Measurements from ENCODE around the gene UBR3. TPM values are rescaled to one million over a fixed set of nuclear protein-coding genes. Genes with fewer than 3 reads are reported as not detected.

The UBR3 gene
- total and polyA plus RNA-seq, 2 of the 4 experiments (the other 2 are of a cell fraction): 10.0 to 33.9 TPM

DNA sequence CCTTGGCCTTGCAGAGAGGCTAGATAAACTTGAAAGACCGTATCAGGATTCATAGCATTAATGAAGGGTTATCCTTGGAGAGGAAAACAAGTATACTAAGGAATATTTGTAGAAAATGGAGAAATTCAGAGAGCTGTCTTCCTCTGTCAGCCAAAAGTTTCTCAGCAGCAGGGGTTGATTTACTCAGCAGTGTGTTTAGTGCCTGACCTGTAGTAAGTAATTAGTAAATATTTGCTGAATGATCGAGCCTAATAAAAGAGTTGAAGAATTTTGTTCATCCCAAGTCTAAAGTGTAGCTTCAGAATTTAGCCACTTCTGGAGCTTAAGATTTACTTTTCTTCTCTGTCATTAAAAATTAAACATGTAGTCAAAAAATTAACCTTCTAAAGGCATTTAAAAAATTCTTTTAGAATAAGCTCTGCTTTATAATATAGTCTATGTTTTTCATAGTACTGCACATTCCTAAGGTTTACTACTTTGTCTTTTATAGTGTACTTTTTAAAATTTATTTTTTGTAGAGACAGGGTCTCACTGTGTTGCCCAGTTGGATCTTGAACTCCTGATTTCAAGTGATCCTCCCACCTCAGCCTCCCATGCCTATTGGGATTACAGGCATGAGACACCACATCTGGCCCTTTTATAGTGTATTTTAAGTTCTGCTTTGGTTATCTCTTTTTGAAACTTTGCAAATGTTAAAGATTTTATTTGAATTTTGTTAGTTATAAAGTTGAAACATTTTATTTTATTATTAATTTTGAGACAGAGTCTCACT lies 212.3 kb downstream of the UBR3 start:
- Histone ChIP-seq H3K79me1 (ENCODE audit: low read depth in 1 of 2, low read length in 2 of 2) (peaks cover 0 to 3% of the 10 kb centered on the region in 2 experiments; a peak in 1 of 4 replicates), H3K18ac (ENCODE audit: low read depth, low read length) (no peak overlapping the region), H2BK20ac (ENCODE audit: low read depth, low read length) (no peak overlapping the region), H4K5ac (ENCODE audit: low read depth, low read length) (no peak overlapping the region), H3K56ac (ENCODE audit: extremely low read depth, insufficient read depth, low read length) (no peak overlapping the region), H2AK9ac (replicated peaks; ENCODE audit: low read depth, low read length, poor library complexity) (no peak overlapping the region), H2AK5ac (ENCODE audit: low read depth, low read length) (no peak overlapping the region), H3K4ac (ENCODE audit: low read depth, low read length) (no peak overlapping the region), H3K23ac (ENCODE audit: low read depth, low read length) (no peak overlapping the region), H2BK120ac (ENCODE audit: low read depth, low read length) (no peak overlapping the region), H4K8ac (ENCODE audit: low read depth in 2 of 2, low read length in 2 of 2) (no peak overlapping the region), H3K4me2 (ENCODE audit: low read depth, low read length) (no peak overlapping the region), H3K27me3 (ENCODE audit: control insufficient read depth, insufficient read depth, low read length) (no peaks in the 10 kb centered on the region), H3K9ac (ENCODE audit: low read depth, low read length) (no peak overlapping the region), H3K9me1 (ENCODE audit: insufficient read depth, low read length) (no peaks in the 10 kb centered on the region), H4K91ac (ENCODE audit: insufficient read depth, low read depth, low read length) (no peak overlapping the region), H3K36me3 (ENCODE audit: control insufficient read depth, insufficient read depth, low read length) (peaks cover 3% of the 10 kb centered on the region; the same call in 1 of the 2 replicates), H2BK15ac (ENCODE audit: low read depth, low read length) (no peak overlapping the region), H4K20me1 (ENCODE audit: insufficient read depth, low read length) (no peaks in the 10 kb centered on the region), H3K4me3 (ENCODE audit: insufficient read depth, low read depth, low read length) (no peak overlapping the region), H2AFZ (replicated peaks; ENCODE audit: low read length, poor library complexity) (no peak overlapping the region), H3K27ac (ENCODE audit: insufficient read depth, low read length) (no peak overlapping the region), H3K4me1 (ENCODE audit: control insufficient read depth, insufficient read depth, low read length) (no peaks in the 10 kb centered on the region), H3K14ac (replicated peaks; ENCODE audit: low read depth, low read length) (no peak overlapping the region), H3K9me3 (ENCODE audit: control insufficient read depth, insufficient read depth, low read length) (no peaks in the 10 kb centered on the region), H2BK5ac (ENCODE audit: low read depth, low read length, poor library complexity, severe bottlenecking) (no peak overlapping the region)
- TF ChIP-seq, protein P1, sequence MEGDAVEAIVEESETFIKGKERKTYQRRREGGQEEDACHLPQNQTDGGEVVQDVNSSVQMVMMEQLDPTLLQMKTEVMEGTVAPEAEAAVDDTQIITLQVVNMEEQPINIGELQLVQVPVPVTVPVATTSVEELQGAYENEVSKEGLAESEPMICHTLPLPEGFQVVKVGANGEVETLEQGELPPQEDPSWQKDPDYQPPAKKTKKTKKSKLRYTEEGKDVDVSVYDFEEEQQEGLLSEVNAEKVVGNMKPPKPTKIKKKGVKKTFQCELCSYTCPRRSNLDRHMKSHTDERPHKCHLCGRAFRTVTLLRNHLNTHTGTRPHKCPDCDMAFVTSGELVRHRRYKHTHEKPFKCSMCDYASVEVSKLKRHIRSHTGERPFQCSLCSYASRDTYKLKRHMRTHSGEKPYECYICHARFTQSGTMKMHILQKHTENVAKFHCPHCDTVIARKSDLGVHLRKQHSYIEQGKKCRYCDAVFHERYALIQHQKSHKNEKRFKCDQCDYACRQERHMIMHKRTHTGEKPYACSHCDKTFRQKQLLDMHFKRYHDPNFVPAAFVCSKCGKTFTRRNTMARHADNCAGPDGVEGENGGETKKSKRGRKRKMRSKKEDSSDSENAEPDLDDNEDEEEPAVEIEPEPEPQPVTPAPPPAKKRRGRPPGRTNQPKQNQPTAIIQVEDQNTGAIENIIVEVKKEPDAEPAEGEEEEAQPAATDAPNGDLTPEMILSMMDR (conservative IDR thresholded peaks at IDR 0.05; ENCODE audit: low read depth, low read length): no peak
- TF ChIP-seq FOS (IDR thresholded peaks at IDR 0.05; ENCODE audit: low read depth, low read length) (no peak), MXI1 (IDR thresholded peaks at IDR 0.05; ENCODE audit: borderline replicate concordance, low read depth, low read length) (no peak), POLR2A (IDR thresholded peaks at IDR 0.05; ENCODE audit: low read depth, low read length) (no peak), MAFK (IDR thresholded peaks at IDR 0.05; ENCODE audit: low read depth, low read length) (no peak), RFX5 (IDR thresholded peaks at IDR 0.05; ENCODE audit: low read depth, low read length) (no peak)
- dilution Hi-C loops (cut with HindIII; ENCODE audit: low sequenced_read_pairs, unreplicated experiment): no loop called here
- no TSS peak for BruUV-seq (replicated peaks)
- ATAC-seq (ENCODE audit: low read depth) (no peak), DNase-seq (no peak)
- POLR2A ChIA-PET (ENCODE audit: unreplicated experiment): no interaction called here
- CTCF ChIA-PET: interaction anchor here (0.5 kb wide), 1 partner anchor 834 kb away, joined by 4 read pairs; no protein-coding TSS in a partner anchor
- intact Hi-C loops (cut with micrococcal nuclease): no loop called here
- no CpG with 5 or more reads among the region's 2 CpGs for WGBS, 2 experiments (ENCODE audit: extremely low coverage in 2 of 2, insufficient read length in 1 of 2)
- in situ Hi-C loops (cut with MboI; ENCODE audit: low sequenced_read_pairs): no loop called here
